ENCODE data around the gene MBNL3.
A peak's percentile ranks its signal among the peaks of the same experiment; 100 is the strongest.

The MBNL3 gene

DNA sequence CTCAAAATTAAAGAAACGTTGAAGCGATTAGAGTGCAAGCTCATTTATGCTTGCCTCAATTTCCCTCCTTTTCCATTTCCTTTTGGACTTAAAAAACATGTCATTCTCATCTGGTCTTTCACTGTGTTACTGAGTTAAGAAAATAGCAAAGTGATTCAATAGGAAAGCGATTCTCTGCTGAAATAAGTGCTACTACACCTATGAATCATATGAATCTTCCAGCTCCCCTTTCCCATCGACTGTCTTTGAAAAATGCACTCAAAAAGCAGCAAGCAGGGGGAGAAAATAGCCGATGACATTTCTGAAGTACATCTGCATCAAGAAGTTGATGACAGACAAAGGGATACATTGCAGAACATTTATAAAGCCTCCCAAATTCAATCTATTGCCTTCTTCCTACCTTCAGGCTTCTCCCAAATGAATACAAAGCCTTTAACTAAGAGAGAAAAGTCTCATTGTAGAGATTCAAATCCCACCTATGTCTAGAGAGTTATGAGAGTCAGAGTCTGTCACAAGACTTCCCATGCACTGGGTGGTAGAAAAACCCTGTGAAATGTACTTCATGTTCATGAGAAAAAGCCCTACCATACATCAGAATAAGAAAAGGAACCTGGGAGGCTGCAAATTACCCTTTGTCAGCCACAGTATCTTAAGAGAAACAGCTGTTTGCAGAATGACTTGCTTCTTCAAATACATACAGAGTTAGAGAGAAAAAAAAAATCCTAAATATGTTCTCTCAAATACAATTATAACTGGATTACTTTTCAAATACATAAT lies 78.9 kb downstream of the MBNL3 start:
- DNase-seq: peak in 2 of 3 donors; percentile 35 to 54
- peaks cover 0 to 6% (median 0%) of the 10 kb centered on the region in 5 experiments for H3K27me3 ChIP-seq (replicated peaks in 2 of 5; ENCODE audit: control insufficient read depth in 4 of 5, insufficient read depth in 5 of 5, low read length in 4 of 5)
- H3K4me3 ChIP-seq (ENCODE audit: control insufficient read depth in 1 of 7, extremely low read depth in 1 of 7, insufficient read depth in 4 of 7, low read depth in 2 of 7, low read length in 6 of 7): no peak overlapping the region
- no peaks in the 10 kb centered on the region for H3K36me3 ChIP-seq (ENCODE audit: control insufficient read depth in 4 of 4, insufficient read depth in 4 of 4, low read length in 3 of 4)
- no peaks in the 10 kb centered on the region for H3K9me3 ChIP-seq (ENCODE audit: control extremely low read depth in 1 of 5, control insufficient read depth in 4 of 5, insufficient read depth in 2 of 5, low read depth in 1 of 5, low read length in 4 of 5)
- WGBS (ENCODE audit: insufficient coverage): 79% methylated on average over 4 of the region's 5 CpGs
- no peak overlapping the region for H3K27ac ChIP-seq (ENCODE audit: insufficient read depth in 1 of 2, low read depth in 1 of 2, low read length in 2 of 2, poor library complexity in 1 of 2, severe bottlenecking in 2 of 2)
- POLR2A ChIA-PET: no interaction called here
- H3K4me1 ChIP-seq (ENCODE audit: control extremely low read depth in 1 of 4, control insufficient read depth in 4 of 4, insufficient read depth in 4 of 4, low read length in 3 of 4): no peaks in the 10 kb centered on the region
- CTCF ChIA-PET: no interaction called here

DNA sequence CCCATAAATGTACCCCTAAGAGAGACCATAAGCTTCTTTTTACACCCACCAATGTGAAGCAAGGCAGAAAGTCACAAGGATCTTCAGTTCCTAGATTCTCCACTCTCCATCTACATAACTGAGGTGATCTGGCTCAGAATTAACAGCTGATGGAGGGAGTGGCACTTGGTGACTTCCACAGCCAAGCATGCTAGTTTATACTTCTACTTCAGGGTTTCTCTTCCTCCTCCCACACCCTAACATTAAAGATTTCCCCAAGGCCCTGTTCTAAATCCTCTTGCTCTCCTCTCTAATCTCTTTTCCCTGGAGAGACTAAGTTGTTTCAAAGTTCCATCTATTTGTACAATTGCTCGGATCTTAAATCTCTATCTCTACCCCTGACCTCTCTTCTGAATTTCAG lies 81.1 kb downstream of the MBNL3 start:
- POLR2A ChIA-PET: no interaction called here
- Histone ChIP-seq H3K36me3 (ENCODE audit: control insufficient read depth in 4 of 4, insufficient read depth in 4 of 4, low read length in 3 of 4) (peaks cover 0 to 7% (median 1%) of the 10 kb centered on the region in 4 experiments), H3K4me1 (ENCODE audit: control extremely low read depth in 1 of 4, control insufficient read depth in 4 of 4, insufficient read depth in 4 of 4, low read length in 3 of 4) (no peaks in the 10 kb centered on the region), H3K9me3 (ENCODE audit: control extremely low read depth in 1 of 5, control insufficient read depth in 4 of 5, insufficient read depth in 2 of 5, low read depth in 1 of 5, low read length in 4 of 5) (no peaks in the 10 kb centered on the region), H3K27me3 (replicated peaks in 2 of 5; ENCODE audit: control insufficient read depth in 4 of 5, insufficient read depth in 5 of 5, low read length in 4 of 5) (peaks cover 0 to 6% (median 0%) of the 10 kb centered on the region in 5 experiments), H3K4me3 (ENCODE audit: control insufficient read depth in 1 of 7, extremely low read depth in 1 of 7, insufficient read depth in 4 of 7, low read depth in 2 of 7, low read length in 6 of 7) (no peak overlapping the region), H3K27ac (ENCODE audit: insufficient read depth in 1 of 2, low read depth in 1 of 2, low read length in 2 of 2, poor library complexity in 1 of 2, severe bottlenecking in 2 of 2) (no peak overlapping the region)
- CTCF ChIA-PET: no interaction called here
- DNase-seq: no peak
- WGBS (ENCODE audit: insufficient coverage): no CpG with 5 or more reads among the region's 1 CpG

DNA sequence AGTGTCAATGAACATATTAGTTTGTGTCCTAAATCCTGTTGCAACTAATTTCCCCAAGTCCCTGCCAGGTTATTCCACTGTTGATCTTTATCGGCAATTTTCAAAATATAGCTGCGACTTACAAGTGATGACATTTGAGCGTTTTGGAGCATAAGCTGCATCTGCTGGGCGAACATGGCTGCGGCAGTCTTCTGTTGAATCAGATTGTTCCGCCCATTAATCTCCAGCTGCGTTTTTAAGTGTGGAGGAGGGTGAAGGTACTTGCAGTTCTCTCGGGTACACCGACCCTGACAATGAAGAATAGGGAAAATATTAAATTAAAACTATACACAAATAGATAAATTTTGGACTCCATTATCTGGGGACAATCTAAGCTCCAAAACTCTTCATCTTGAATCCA lies 82.7 kb downstream of the MBNL3 start:
- 98% methylated on average over 5 of the region's 9 CpGs for WGBS (ENCODE audit: insufficient coverage)
- H3K27ac ChIP-seq (ENCODE audit: insufficient read depth in 1 of 2, low read depth in 1 of 2, low read length in 2 of 2, poor library complexity in 1 of 2, severe bottlenecking in 2 of 2): no peak overlapping the region
- no peak for DNase-seq
- CTCF ChIA-PET: interaction anchor here (1.5 kb wide), 1 partner anchor 91 kb away, joined by 3 read pairs; no protein-coding TSS in a partner anchor
- POLR2A ChIA-PET: no interaction called here
- H3K36me3 ChIP-seq (ENCODE audit: control insufficient read depth in 4 of 4, insufficient read depth in 4 of 4, low read length in 3 of 4): peaks cover 0 to 7% (median 1%) of the 10 kb centered on the region in 4 experiments
- no peaks in the 10 kb centered on the region for H3K4me1 ChIP-seq (ENCODE audit: control extremely low read depth in 1 of 4, control insufficient read depth in 4 of 4, insufficient read depth in 4 of 4, low read length in 3 of 4)
- peaks cover 0 to 6% (median 0%) of the 10 kb centered on the region in 5 experiments for H3K27me3 ChIP-seq (replicated peaks in 2 of 5; ENCODE audit: control insufficient read depth in 4 of 5, insufficient read depth in 5 of 5, low read length in 4 of 5)
- H3K4me3 ChIP-seq (ENCODE audit: control insufficient read depth in 1 of 7, extremely low read depth in 1 of 7, insufficient read depth in 4 of 7, low read depth in 2 of 7, low read length in 6 of 7): no peak overlapping the region
- H3K9me3 ChIP-seq (ENCODE audit: control extremely low read depth in 1 of 5, control insufficient read depth in 4 of 5, insufficient read depth in 2 of 5, low read depth in 1 of 5, low read length in 4 of 5): no peaks in the 10 kb centered on the region

DNA sequence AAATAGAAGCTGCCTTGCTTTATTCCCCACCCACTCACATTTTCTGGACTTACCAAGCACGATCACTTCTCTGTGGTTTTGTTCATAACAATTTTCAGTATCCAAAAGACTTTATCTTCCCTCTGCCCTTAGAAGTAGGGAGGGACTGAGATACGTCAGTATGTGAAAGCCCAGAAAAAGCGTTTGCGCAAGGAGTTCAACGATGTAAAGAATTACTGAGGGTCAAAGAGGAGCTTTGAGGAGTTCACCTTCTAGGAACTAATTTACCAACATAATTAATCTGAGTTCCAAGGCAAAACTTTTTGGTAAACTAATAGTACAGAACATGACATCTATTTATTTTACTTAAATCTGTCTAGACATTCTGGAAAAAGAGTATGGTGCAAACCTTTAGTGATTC lies 84.6 kb downstream of the MBNL3 start:
- Histone ChIP-seq H3K27ac (ENCODE audit: insufficient read depth in 1 of 2, low read depth in 1 of 2, low read length in 2 of 2, poor library complexity in 1 of 2, severe bottlenecking in 2 of 2) (no peak overlapping the region), H3K4me1 (ENCODE audit: control extremely low read depth in 1 of 4, control insufficient read depth in 4 of 4, insufficient read depth in 4 of 4, low read length in 3 of 4) (no peaks in the 10 kb centered on the region), H3K9me3 (ENCODE audit: control extremely low read depth in 1 of 5, control insufficient read depth in 4 of 5, insufficient read depth in 2 of 5, low read depth in 1 of 5, low read length in 4 of 5) (no peaks in the 10 kb centered on the region), H3K36me3 (ENCODE audit: control insufficient read depth in 4 of 4, insufficient read depth in 4 of 4, low read length in 3 of 4) (peaks cover 0 to 7% (median 1%) of the 10 kb centered on the region in 4 experiments), H3K27me3 (replicated peaks in 2 of 5; ENCODE audit: control insufficient read depth in 4 of 5, insufficient read depth in 5 of 5, low read length in 4 of 5) (peaks cover 0 to 3% (median 0%) of the 10 kb centered on the region in 5 experiments), H3K4me3 (ENCODE audit: control insufficient read depth in 1 of 7, extremely low read depth in 1 of 7, insufficient read depth in 4 of 7, low read depth in 2 of 7, low read length in 6 of 7) (no peak overlapping the region)
- DNase-seq: no peak
- ChIA-PET POLR2A (no interaction called here), CTCF (no interaction called here)
- WGBS (ENCODE audit: insufficient coverage): 80% methylated on average over 1 of the region's 5 CpGs

DNA sequence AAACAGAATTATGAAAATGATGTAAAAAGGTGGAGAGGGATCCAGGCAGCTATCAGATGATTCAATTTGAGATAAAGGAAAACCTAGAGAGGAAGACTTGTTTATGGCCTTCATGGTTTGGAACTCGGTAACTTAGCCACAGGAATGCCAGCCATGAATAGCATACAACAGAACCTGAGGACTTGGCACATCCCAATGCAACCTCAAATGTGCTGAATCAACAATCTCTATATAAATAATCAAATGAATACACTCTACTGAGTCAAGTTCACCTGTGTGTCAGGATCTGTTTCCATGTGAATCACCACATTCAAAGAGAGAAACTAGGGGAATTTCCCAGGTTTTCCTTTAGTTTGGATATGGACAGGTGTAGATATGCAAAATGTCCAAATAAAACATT lies 86.9 kb downstream of the MBNL3 start:
- no peak overlapping the region for H3K4me3 ChIP-seq (ENCODE audit: control insufficient read depth in 1 of 7, extremely low read depth in 1 of 7, insufficient read depth in 4 of 7, low read depth in 2 of 7, low read length in 6 of 7)
- no peak for DNase-seq
- no peaks in the 10 kb centered on the region for H3K9me3 ChIP-seq (ENCODE audit: control extremely low read depth in 1 of 5, control insufficient read depth in 4 of 5, insufficient read depth in 2 of 5, low read depth in 1 of 5, low read length in 4 of 5)
- H3K27ac ChIP-seq (ENCODE audit: insufficient read depth in 1 of 2, low read depth in 1 of 2, low read length in 2 of 2, poor library complexity in 1 of 2, severe bottlenecking in 2 of 2): no peak overlapping the region
- H3K36me3 ChIP-seq (ENCODE audit: control insufficient read depth in 4 of 4, insufficient read depth in 4 of 4, low read length in 3 of 4): peaks cover 0 to 7% (median 1%) of the 10 kb centered on the region in 4 experiments
- POLR2A ChIA-PET: no interaction called here
- WGBS (ENCODE audit: insufficient coverage): no CpG with 5 or more reads among the region's 1 CpG
- H3K27me3 ChIP-seq (replicated peaks in 2 of 5; ENCODE audit: control insufficient read depth in 4 of 5, insufficient read depth in 5 of 5, low read length in 4 of 5): peaks cover 0 to 3% (median 0%) of the 10 kb centered on the region in 5 experiments
- CTCF ChIA-PET: no interaction called here
- H3K4me1 ChIP-seq (ENCODE audit: control extremely low read depth in 1 of 4, control insufficient read depth in 4 of 4, insufficient read depth in 4 of 4, low read length in 3 of 4): peaks cover 0 to 5% (median 0%) of the 10 kb centered on the region in 4 experiments

DNA sequence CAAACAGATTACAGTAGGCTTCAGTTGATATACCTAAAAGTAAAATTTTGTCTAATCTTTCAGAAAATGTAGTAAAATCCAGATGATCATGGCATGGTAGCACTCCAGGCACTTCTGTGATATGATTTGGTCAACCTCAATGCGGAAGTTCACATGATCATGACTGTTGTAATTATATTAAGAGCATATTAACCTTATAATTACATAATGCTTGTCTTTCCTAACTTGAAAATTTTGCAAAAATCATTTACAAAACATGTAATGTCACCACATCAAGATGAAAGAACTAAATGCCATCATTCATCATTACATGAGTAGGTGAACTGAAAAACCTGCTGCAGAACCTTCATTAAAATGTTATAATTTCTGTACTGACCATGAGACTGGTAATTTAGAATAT lies 88.1 kb downstream of the MBNL3 start:
- POLR2A ChIA-PET: no interaction called here
- CTCF ChIA-PET: no interaction called here
- no CpG with 5 or more reads among the region's 1 CpG for WGBS (ENCODE audit: insufficient coverage)

DNA sequence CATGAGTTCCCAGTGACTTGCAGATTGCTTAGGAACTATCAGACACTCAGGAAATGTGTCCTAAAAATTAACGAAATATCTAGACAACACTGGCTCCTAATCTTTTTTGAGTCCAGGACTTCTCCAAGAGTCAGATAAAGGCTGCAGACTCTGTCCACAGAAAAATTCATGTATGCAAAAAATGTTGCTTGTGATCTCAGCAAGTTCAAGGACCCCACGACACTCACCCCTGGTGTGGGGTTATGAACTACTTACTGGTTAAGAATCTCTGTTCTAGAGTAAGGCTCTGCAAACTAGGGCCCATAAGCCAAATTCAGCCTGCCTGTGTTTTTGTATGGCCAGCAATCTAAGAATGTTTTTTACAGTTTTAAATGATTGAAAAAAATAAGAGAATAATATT lies 93.2 kb downstream of the MBNL3 start:
- Histone ChIP-seq H3K4me3 (ENCODE audit: control insufficient read depth in 1 of 7, extremely low read depth in 1 of 7, insufficient read depth in 4 of 7, low read depth in 2 of 7, low read length in 6 of 7) (no peak overlapping the region), H3K36me3 (ENCODE audit: control insufficient read depth in 4 of 4, insufficient read depth in 4 of 4, low read length in 3 of 4) (peaks cover 0 to 3% (median 0%) of the 10 kb centered on the region in 4 experiments), H3K27ac (ENCODE audit: insufficient read depth in 1 of 2, low read depth in 1 of 2, low read length in 2 of 2, poor library complexity in 1 of 2, severe bottlenecking in 2 of 2) (no peak overlapping the region), H3K4me1 (ENCODE audit: control extremely low read depth in 1 of 4, control insufficient read depth in 4 of 4, insufficient read depth in 4 of 4, low read length in 3 of 4) (peaks cover 0 to 5% (median 0%) of the 10 kb centered on the region in 4 experiments), H3K9me3 (ENCODE audit: control extremely low read depth in 1 of 5, control insufficient read depth in 4 of 5, insufficient read depth in 2 of 5, low read depth in 1 of 5, low read length in 4 of 5) (no peaks in the 10 kb centered on the region), H3K27me3 (replicated peaks in 2 of 5; ENCODE audit: control insufficient read depth in 4 of 5, insufficient read depth in 5 of 5, low read length in 4 of 5) (no peaks in the 10 kb centered on the region)
- ChIA-PET CTCF (no interaction called here), POLR2A (no interaction called here)
- DNase-seq: no peak
- WGBS (ENCODE audit: insufficient coverage): 85% methylated on average over 2 of the region's 2 CpGs

More for the DNA sequence above, 88.1 kb downstream of the MBNL3 start:
- Histone ChIP-seq H3K9me3 (ENCODE audit: control extremely low read depth in 1 of 5, control insufficient read depth in 4 of 5, insufficient read depth in 2 of 5, low read depth in 1 of 5, low read length in 4 of 5) (no peaks in the 10 kb centered on the region), H3K36me3 (ENCODE audit: control insufficient read depth in 4 of 4, insufficient read depth in 4 of 4, low read length in 3 of 4) (peaks cover 0 to 7% (median 1%) of the 10 kb centered on the region in 4 experiments), H3K4me1 (ENCODE audit: control extremely low read depth in 1 of 4, control insufficient read depth in 4 of 4, insufficient read depth in 4 of 4, low read length in 3 of 4) (peaks cover 0 to 5% (median 0%) of the 10 kb centered on the region in 4 experiments), H3K4me3 (ENCODE audit: control insufficient read depth in 1 of 7, extremely low read depth in 1 of 7, insufficient read depth in 4 of 7, low read depth in 2 of 7, low read length in 6 of 7) (no peak overlapping the region), H3K27me3 (replicated peaks in 2 of 5; ENCODE audit: control insufficient read depth in 4 of 5, insufficient read depth in 5 of 5, low read length in 4 of 5) (peaks cover 0 to 3% (median 0%) of the 10 kb centered on the region in 5 experiments), H3K27ac (ENCODE audit: insufficient read depth in 1 of 2, low read depth in 1 of 2, low read length in 2 of 2, poor library complexity in 1 of 2, severe bottlenecking in 2 of 2) (no peak overlapping the region)
- no peak for DNase-seq
